Measurements from ENCODE around the gene SLC2A3.
"Not testable (repeated sequence)": the region's sequence is repeated elsewhere in the genome, so short reads cannot be mapped to it uniquely, and the experiment has no call there.

DNA sequence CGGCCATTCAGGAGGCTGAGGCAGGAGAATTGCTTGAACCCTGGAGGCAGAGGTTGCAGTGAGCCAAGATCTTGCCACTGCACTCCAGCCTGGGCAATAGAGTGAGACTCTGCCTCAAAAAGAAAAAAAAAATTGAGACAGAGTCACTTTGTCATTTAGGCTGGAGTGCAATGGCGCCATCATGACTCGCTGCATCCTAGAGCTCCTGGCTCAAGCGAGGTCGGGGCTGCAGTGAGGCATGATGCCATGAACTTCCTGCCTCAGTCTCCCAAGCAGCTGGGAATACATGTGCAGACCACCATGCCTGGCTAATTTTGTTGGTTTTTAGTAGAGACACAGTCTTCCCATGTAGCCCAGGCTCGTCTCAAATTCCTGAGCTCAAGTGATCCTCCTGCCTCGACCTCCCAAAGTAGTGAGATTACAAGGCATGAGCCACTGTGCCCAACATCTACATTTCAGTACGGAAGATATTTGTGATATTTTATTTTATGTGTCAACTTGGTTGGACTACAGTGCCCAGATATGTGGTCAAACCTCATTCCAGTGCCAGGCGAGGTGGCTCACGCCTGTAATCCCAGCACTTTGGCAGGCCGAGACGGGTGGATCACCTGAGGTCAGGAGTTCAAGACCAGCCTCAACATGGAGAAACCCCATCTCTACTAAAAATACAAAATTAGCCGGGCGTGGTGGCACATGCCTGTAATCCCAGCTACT lies 14.4 kb upstream of the SLC2A3 start:
- TF ChIP-seq, protein P1, sequence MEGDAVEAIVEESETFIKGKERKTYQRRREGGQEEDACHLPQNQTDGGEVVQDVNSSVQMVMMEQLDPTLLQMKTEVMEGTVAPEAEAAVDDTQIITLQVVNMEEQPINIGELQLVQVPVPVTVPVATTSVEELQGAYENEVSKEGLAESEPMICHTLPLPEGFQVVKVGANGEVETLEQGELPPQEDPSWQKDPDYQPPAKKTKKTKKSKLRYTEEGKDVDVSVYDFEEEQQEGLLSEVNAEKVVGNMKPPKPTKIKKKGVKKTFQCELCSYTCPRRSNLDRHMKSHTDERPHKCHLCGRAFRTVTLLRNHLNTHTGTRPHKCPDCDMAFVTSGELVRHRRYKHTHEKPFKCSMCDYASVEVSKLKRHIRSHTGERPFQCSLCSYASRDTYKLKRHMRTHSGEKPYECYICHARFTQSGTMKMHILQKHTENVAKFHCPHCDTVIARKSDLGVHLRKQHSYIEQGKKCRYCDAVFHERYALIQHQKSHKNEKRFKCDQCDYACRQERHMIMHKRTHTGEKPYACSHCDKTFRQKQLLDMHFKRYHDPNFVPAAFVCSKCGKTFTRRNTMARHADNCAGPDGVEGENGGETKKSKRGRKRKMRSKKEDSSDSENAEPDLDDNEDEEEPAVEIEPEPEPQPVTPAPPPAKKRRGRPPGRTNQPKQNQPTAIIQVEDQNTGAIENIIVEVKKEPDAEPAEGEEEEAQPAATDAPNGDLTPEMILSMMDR (IDR thresholded peaks at IDR 0.05) = not testable (repeated sequence)
- TF ChIP-seq EP300 (IDR thresholded peaks at IDR 0.05); KDM1A (IDR thresholded peaks at IDR 0.05; ENCODE audit: low read depth); MAFK (IDR thresholded peaks at IDR 0.05; ENCODE audit: partially characterized antibody); POLR2A (IDR thresholded peaks at IDR 0.05; ENCODE audit: low read length): not testable (repeated sequence)
- TF ChIP-seq, protein P2, sequence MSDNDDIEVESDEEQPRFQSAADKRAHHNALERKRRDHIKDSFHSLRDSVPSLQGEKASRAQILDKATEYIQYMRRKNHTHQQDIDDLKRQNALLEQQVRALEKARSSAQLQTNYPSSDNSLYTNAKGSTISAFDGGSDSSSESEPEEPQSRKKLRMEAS (IDR thresholded peaks at IDR 0.05) = not testable (repeated sequence)
